Measurements from ENCODE around the gene NINL.

GRCh38 chr20:25499031-25499430, 86.3 kb downstream of the NINL start:
- no peak for TF ChIP-seq EZH2phosphoT487 (IDR thresholded peaks at IDR 0.05; ENCODE audit: borderline replicate concordance, low read length)
- TF ChIP-seq, protein P1, sequence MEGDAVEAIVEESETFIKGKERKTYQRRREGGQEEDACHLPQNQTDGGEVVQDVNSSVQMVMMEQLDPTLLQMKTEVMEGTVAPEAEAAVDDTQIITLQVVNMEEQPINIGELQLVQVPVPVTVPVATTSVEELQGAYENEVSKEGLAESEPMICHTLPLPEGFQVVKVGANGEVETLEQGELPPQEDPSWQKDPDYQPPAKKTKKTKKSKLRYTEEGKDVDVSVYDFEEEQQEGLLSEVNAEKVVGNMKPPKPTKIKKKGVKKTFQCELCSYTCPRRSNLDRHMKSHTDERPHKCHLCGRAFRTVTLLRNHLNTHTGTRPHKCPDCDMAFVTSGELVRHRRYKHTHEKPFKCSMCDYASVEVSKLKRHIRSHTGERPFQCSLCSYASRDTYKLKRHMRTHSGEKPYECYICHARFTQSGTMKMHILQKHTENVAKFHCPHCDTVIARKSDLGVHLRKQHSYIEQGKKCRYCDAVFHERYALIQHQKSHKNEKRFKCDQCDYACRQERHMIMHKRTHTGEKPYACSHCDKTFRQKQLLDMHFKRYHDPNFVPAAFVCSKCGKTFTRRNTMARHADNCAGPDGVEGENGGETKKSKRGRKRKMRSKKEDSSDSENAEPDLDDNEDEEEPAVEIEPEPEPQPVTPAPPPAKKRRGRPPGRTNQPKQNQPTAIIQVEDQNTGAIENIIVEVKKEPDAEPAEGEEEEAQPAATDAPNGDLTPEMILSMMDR (IDR thresholded peaks at IDR 0.05; ENCODE audit: low read depth, low read length, poor library complexity, severe bottlenecking) = no peak

Measured in DOHH2 (cell line).